ENCODE measurements around the gene ARAF. TPM values are rescaled to one million over a fixed set of nuclear protein-coding genes. Genes with fewer than 3 reads are reported as not detected.

Gene ARAF
- polyA plus RNA-seq, 1 donor from 2014 or later: 25.0 TPM

DNA sequence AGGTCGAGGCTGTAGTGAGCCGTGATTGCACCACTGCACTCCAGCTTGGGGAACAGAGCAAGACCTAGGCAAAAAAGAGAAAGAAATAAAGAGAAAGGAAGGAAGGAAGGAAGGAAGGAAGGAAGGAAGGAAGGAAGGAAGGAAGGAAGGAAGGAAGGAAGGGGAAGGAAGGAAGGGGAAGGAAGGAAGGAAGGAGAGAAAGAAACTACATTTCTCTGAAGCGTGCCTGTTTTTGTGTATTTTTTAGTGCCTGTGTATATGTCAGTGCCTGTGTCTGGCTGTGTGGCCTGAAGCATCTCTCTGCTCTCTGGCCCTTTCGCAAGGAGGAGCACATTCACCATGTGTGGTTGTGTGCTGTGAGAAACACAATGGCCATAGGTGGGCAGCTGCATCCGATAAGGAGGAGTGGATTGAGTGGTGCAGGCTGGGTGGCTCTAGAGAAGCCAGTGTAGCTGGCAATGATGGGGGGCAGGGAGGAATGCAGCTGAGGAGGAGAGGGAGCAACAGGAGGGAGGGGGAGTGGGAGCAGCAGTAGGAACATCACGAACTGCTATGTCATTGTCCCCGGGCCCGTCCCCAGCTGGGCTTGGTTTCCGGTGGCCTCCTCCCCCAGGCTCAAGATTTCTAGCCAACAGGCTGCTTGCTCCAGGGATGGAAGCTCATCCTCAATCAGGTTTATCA is 47.3 kb downstream of the ARAF start:
- no peak overlapping the region for H3K4me2 ChIP-seq (ENCODE audit: low read length)
- H3K9ac ChIP-seq (ENCODE audit: low read length): no peak overlapping the region
- no peak overlapping the region for H3K27ac ChIP-seq (ENCODE audit: low read length)
- no peaks in the 10 kb centered on the region for H3K9me3 ChIP-seq (ENCODE audit: low read length)
- H4K20me1 ChIP-seq (ENCODE audit: insufficient read depth): no peaks in the 10 kb centered on the region
- H3K9me2 ChIP-seq (ENCODE audit: insufficient read depth, low read length): no peaks in the 10 kb centered on the region
- no peaks in the 10 kb centered on the region for H3K36me3 ChIP-seq (ENCODE audit: insufficient read depth, low read length)
- no peak overlapping the region for H3K4me3 ChIP-seq (ENCODE audit: low read length)
- no peaks in the 10 kb centered on the region for H3K79me2 ChIP-seq (replicated peaks; ENCODE audit: insufficient read depth, low read length)
- no peak for TF ChIP-seq RAD21 (conservative IDR thresholded peaks at IDR 0.05)
- no peaks in the 10 kb centered on the region for H3F3A ChIP-seq (ENCODE audit: insufficient read depth, low read length, poor library complexity, severe bottlenecking)
- H2AFZ ChIP-seq (ENCODE audit: low read depth, low read length): no peak overlapping the region
- H3K27me3 ChIP-seq (ENCODE audit: insufficient read depth, low read depth, low read length): no peaks in the 10 kb centered on the region

- no peaks in the 10 kb centered on the region for H3K9me2 ChIP-seq (ENCODE audit: insufficient read depth, low read length)
- no peak overlapping the region for H3K27ac ChIP-seq (ENCODE audit: low read length)
- no peak for TF ChIP-seq SMC3 (conservative IDR thresholded peaks at IDR 0.05; ENCODE audit: poor library complexity)
- TF ChIP-seq TAF1 (IDR thresholded peaks at IDR 0.05; ENCODE audit: low read depth): no peak
- TF ChIP-seq EZH2 (IDR thresholded peaks at IDR 0.05; ENCODE audit: borderline replicate concordance, insufficient read depth, low read length, poor library complexity, severe bottlenecking): no peak
- TF ChIP-seq, protein P1, sequence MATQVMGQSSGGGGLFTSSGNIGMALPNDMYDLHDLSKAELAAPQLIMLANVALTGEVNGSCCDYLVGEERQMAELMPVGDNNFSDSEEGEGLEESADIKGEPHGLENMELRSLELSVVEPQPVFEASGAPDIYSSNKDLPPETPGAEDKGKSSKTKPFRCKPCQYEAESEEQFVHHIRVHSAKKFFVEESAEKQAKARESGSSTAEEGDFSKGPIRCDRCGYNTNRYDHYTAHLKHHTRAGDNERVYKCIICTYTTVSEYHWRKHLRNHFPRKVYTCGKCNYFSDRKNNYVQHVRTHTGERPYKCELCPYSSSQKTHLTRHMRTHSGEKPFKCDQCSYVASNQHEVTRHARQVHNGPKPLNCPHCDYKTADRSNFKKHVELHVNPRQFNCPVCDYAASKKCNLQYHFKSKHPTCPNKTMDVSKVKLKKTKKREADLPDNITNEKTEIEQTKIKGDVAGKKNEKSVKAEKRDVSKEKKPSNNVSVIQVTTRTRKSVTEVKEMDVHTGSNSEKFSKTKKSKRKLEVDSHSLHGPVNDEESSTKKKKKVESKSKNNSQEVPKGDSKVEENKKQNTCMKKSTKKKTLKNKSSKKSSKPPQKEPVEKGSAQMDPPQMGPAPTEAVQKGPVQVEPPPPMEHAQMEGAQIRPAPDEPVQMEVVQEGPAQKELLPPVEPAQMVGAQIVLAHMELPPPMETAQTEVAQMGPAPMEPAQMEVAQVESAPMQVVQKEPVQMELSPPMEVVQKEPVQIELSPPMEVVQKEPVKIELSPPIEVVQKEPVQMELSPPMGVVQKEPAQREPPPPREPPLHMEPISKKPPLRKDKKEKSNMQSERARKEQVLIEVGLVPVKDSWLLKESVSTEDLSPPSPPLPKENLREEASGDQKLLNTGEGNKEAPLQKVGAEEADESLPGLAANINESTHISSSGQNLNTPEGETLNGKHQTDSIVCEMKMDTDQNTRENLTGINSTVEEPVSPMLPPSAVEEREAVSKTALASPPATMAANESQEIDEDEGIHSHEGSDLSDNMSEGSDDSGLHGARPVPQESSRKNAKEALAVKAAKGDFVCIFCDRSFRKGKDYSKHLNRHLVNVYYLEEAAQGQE (IDR thresholded peaks at IDR 0.05; ENCODE audit: borderline replicate concordance): no peak
- TF ChIP-seq RAD21 (conservative IDR thresholded peaks at IDR 0.05): no peak
- no peak for TF ChIP-seq MXI1 (conservative IDR thresholded peaks at IDR 0.05; ENCODE audit: poor library complexity, severe bottlenecking)
- no peak for TF ChIP-seq POLR2AphosphoS5 (IDR thresholded peaks at IDR 0.05)
- TF ChIP-seq, protein P2, sequence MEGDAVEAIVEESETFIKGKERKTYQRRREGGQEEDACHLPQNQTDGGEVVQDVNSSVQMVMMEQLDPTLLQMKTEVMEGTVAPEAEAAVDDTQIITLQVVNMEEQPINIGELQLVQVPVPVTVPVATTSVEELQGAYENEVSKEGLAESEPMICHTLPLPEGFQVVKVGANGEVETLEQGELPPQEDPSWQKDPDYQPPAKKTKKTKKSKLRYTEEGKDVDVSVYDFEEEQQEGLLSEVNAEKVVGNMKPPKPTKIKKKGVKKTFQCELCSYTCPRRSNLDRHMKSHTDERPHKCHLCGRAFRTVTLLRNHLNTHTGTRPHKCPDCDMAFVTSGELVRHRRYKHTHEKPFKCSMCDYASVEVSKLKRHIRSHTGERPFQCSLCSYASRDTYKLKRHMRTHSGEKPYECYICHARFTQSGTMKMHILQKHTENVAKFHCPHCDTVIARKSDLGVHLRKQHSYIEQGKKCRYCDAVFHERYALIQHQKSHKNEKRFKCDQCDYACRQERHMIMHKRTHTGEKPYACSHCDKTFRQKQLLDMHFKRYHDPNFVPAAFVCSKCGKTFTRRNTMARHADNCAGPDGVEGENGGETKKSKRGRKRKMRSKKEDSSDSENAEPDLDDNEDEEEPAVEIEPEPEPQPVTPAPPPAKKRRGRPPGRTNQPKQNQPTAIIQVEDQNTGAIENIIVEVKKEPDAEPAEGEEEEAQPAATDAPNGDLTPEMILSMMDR (IDR thresholded peaks at IDR 0.05; ENCODE audit: poor library complexity, severe bottlenecking): no peak
- no peak for TF ChIP-seq EP300 (conservative IDR thresholded peaks at IDR 0.05; ENCODE audit: poor library complexity, severe bottlenecking)
- H3K9me3 ChIP-seq (ENCODE audit: low read length): no peaks in the 10 kb centered on the region
- no peak overlapping the region for H2AFZ ChIP-seq (ENCODE audit: low read depth, low read length)
- H3K9ac ChIP-seq (ENCODE audit: low read length): no peak overlapping the region
- H3F3A ChIP-seq (ENCODE audit: insufficient read depth, low read length, poor library complexity, severe bottlenecking): no peaks in the 10 kb centered on the region
- no peak overlapping the region for H3K4me2 ChIP-seq (ENCODE audit: low read length)
- no peaks in the 10 kb centered on the region for H3K79me2 ChIP-seq (replicated peaks; ENCODE audit: insufficient read depth, low read length)
- no peaks in the 10 kb centered on the region for H4K20me1 ChIP-seq (ENCODE audit: insufficient read depth)
- H3K4me3 ChIP-seq (ENCODE audit: low read length): no peak overlapping the region
- H3K27me3 ChIP-seq (ENCODE audit: insufficient read depth, low read depth, low read length): no peaks in the 10 kb centered on the region
- no peaks in the 10 kb centered on the region for H3K36me3 ChIP-seq (ENCODE audit: insufficient read depth, low read length)
These were observed 49.5 kb downstream of the ARAF start for GRCh38 chrX:47610511-47610910.

Data from neural cell (in vitro differentiated cells).